HS-5 (cell line): Measurements from ENCODE around the gene CNOT10.
"Not testable (repeated sequence)": the region's sequence is repeated elsewhere in the genome, so short reads cannot be mapped to it uniquely, and the experiment has no call there.

ENCODE experiments used
- DNase-seq: peaks from one replicate; pipeline ENCODE4 v3.0.0-alpha.2; 2012; ENCODE audit warnings: low read depth

Gene CNOT10

GRCh38 chr3:32684800-32685542 is at the start of gene CNOT10:
CNOT10 (plus strand) TSS chr3:32685188; CDS start chr3:32685461, 273 bp downstream.
- DNase-seq = peak; percentile 67

GRCh38 chr3:32640939-32641338 is 44.0 kb upstream of the CNOT10 start:
- DNase-seq = no peak

GRCh38 chr3:32641356-32641755 is 43.6 kb upstream of the CNOT10 start:
- DNase-seq = no peak

- DNase-seq = no peak
Observed at GRCh38 chr3:32643354-32643753, 41.6 kb upstream of the CNOT10 start.

GRCh38 chr3:32643816-32644215 is 41.2 kb upstream of the CNOT10 start:
- DNase-seq = no peak

- DNase-seq = no peak
Observed at GRCh38 chr3:32644380-32644779, 40.6 kb upstream of the CNOT10 start.

GRCh38 chr3:32646761-32647160 is 38.2 kb upstream of the CNOT10 start:
- no peak for DNase-seq

- not testable (repeated sequence) for DNase-seq
Observed at GRCh38 chr3:32652337-32653100, 32.5 kb upstream of the CNOT10 start.

GRCh38 chr3:32655167-32655566 is 29.8 kb upstream of the CNOT10 start:
- DNase-seq = no peak

GRCh38 chr3:32660634-32661033 is 24.4 kb upstream of the CNOT10 start:
- no peak for DNase-seq

- DNase-seq = no peak
Observed at GRCh38 chr3:32662647-32663046, 22.3 kb upstream of the CNOT10 start.

GRCh38 chr3:32664630-32665075 is 20.3 kb upstream of the CNOT10 start:
- DNase-seq = peak; percentile 26

GRCh38 chr3:32667072-32667582 is 17.9 kb upstream of the CNOT10 start:
- no peak for DNase-seq

- not testable (repeated sequence) for DNase-seq
Observed at GRCh38 chr3:32669226-32669625, 15.8 kb upstream of the CNOT10 start.

GRCh38 chr3:32673730-32674129 is 11.3 kb upstream of the CNOT10 start:
- not testable (repeated sequence) for DNase-seq

- DNase-seq = no peak
Observed at GRCh38 chr3:32675164-32675563, 9.8 kb upstream of the CNOT10 start.

- DNase-seq = no peak
Observed at GRCh38 chr3:32675650-32676049, 9.3 kb upstream of the CNOT10 start.

GRCh38 chr3:32681811-32682210 is 3.2 kb upstream of the CNOT10 start:
- DNase-seq = no peak

- no peak for DNase-seq
Observed at GRCh38 chr3:32684029-32684799, 774 bp upstream of the CNOT10 start.

- DNase-seq = no peak
Observed at GRCh38 chr3:32685543-32686185, 676 bp downstream of the CNOT10 start.

- DNase-seq = no peak
Observed at GRCh38 chr3:32686713-32687112, 1.7 kb downstream of the CNOT10 start.

GRCh38 chr3:32691847-32692246 is 6.9 kb downstream of the CNOT10 start:
- no peak for DNase-seq
